Sigmoid colon (tissue), 7 donors: Measurements from ENCODE around the gene LGR5. TPM values are rescaled to one million over a fixed set of nuclear protein-coding genes. Genes with fewer than 3 reads are reported as not detected.

Source experiments
- DNase-seq: peaks from one replicate; pipeline ENCODE4 v3.0.0-alpha.2; 2019
- H3K27ac ChIP-seq, 4 donors: fragments of 200-600 bp; sonication (generic); one replicate each; pipeline ENCODE4 v1.5.1; 2016 to 2019; ENCODE audit warnings: mild to moderate bottlenecking in 1 of 4
- H3K27me3 ChIP-seq, 3 donors: fragments of 200-600 bp; sonication (generic); one replicate each; pipeline ENCODE4 v1.5.1; 2019; ENCODE audit warnings: mild to moderate bottlenecking in 1 of 3
- H3K36me3 ChIP-seq, 4 donors: fragments of 200-600 bp; sonication (generic); one replicate each; pipeline ENCODE4 v1.5.1; 2016 to 2019
- H3K4me1 ChIP-seq, 4 donors: fragments of 200-600 bp; sonication (generic); one replicate each; pipeline ENCODE4 v1.5.1; 2017 to 2019
- H3K4me3 ChIP-seq, 4 donors: fragments of 200-600 bp; sonication (generic); one replicate each; pipeline ENCODE4 v1.5.1; 2017 to 2019; ENCODE audit warnings: mild to moderate bottlenecking in 2 of 4, moderate library complexity in 1 of 4
- H3K9me3 ChIP-seq, 4 donors: fragments of 200-600 bp in 3 of 4; sonication (generic) in 3 of 4; one replicate each; pipeline versions ENCODE4 v1.5.1 to v1.6.1; 2013 to 2019
- EP300 ChIP-seq, 4 donors: sonication (generic); formaldehyde crosslinking; IDR thresholded peaks; one replicate each; pipeline ENCODE4 v1.6.1; 2017; ENCODE audit warnings: antibody characterized with exemption in 4 of 4
- POLR2A ChIP-seq, 2 donors: fragments of 450-650 bp; IDR thresholded peaks; one replicate each; pipeline ENCODE4 v1.6.1; 2016; ENCODE audit warnings: antibody characterized with exemption in 2 of 2, mild to moderate bottlenecking in 2 of 2, moderate library complexity in 2 of 2
- POLR2AphosphoS5 ChIP-seq, 4 donors: sonication (generic); formaldehyde crosslinking; IDR thresholded peaks; one replicate each; pipeline ENCODE4 v1.6.1; 2017; ENCODE audit warnings: antibody characterized with exemption in 4 of 4
- WGBS, 2 donors: extraction: QIAGEN DNeasy Blood & Tissue Kit; methylation state at CpG; one replicate each; pipeline ENCODE4 v1.1.7; 2013; 5-methylcytosine and 5-hydroxymethylcytosine counted together
- intact Hi-C: fragments of 100-400 bp; cut with DNase I; formaldehyde crosslinking; loops from one replicate; pipeline ENCODE4 v1.15.1; 2023
- polyA plus RNA-seq, 3 donors: library from polyadenylated mRNA; stranded (reverse); fragments of 200-250 nt; gene quantifications; one replicate each; pipeline ENCODE4 v1.2.3, GENCODE V29; 2013
- total RNA-seq, 4 donors: library from RNA; depleted of rRNA; stranded (reverse); fragments of >200 nt; gene quantifications; one replicate each; pipeline ENCODE4 v1.1.0, GENCODE V29; 2016
- TF ChIP-seq, protein P1 (sequence below), 4 experiments: fragments of 450-650 bp in 3 of 4; fragments of 200-600 bp in 1 of 4; IDR thresholded peaks; one replicate each; pipeline ENCODE4 v1.5.1; 2016 to 2019; ENCODE audit warnings: antibody characterized with exemption in 4 of 4, mild to moderate bottlenecking in 3 of 4, moderate library complexity in 2 of 4
- donor health status: healthy with polysubstance abuse.
- donor health status: Bipolar disorder and iron deficiency.
- donor health status: healthy.

Gene LGR5
- total and polyA plus RNA-seq, 7 donors = 0.23 to 3.4 (median 0.36) TPM; not detected in 4

DNA sequence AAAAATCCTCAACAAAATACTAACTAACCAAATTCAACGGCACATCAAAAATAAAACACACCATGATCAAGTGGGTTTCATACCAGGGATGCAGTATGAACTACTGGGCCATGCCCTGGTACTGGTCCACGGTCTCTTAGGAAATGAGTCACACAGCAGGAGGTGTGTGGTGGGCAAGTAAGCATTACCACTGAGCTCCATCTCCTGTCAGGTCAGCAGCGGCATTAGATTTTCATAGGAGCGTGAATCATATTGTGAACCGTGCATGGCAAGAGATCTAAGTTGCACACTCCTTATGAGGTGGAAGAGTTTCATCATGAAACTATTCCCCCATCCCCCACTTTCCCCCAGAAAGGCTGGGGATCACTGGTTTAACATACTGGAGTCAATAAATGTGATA, 6.7 kb upstream of the LGR5 start:
- no peaks in the 10 kb centered on the region for H3K36me3 ChIP-seq
- TF ChIP-seq, protein P1, sequence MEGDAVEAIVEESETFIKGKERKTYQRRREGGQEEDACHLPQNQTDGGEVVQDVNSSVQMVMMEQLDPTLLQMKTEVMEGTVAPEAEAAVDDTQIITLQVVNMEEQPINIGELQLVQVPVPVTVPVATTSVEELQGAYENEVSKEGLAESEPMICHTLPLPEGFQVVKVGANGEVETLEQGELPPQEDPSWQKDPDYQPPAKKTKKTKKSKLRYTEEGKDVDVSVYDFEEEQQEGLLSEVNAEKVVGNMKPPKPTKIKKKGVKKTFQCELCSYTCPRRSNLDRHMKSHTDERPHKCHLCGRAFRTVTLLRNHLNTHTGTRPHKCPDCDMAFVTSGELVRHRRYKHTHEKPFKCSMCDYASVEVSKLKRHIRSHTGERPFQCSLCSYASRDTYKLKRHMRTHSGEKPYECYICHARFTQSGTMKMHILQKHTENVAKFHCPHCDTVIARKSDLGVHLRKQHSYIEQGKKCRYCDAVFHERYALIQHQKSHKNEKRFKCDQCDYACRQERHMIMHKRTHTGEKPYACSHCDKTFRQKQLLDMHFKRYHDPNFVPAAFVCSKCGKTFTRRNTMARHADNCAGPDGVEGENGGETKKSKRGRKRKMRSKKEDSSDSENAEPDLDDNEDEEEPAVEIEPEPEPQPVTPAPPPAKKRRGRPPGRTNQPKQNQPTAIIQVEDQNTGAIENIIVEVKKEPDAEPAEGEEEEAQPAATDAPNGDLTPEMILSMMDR (IDR thresholded peaks at IDR 0.05) = no peak
- TF ChIP-seq POLR2A (IDR thresholded peaks at IDR 0.05) = no peak
- no peak for TF ChIP-seq EP300 (IDR thresholded peaks at IDR 0.05)
- no peak for TF ChIP-seq POLR2AphosphoS5 (IDR thresholded peaks at IDR 0.05)
- peaks cover 0 to 6% (median 0%) of the 10 kb centered on the region in 4 donors for H3K4me1 ChIP-seq
- peaks cover 0 to 9% (median 4%) of the 10 kb centered on the region in 4 donors for H3K9me3 ChIP-seq
- intact Hi-C loops = no loop called here
- no peak overlapping the region for H3K27ac ChIP-seq
- no peak overlapping the region for H3K4me3 ChIP-seq
- no peak for DNase-seq
- WGBS, 2 donors = 92 to 95% methylated on average over 5 of the region's 5 CpGs
- H3K27me3 ChIP-seq = peaks cover 0 to 20% (median 9%) of the 10 kb centered on the region in 3 donors

- Histone ChIP-seq H3K9me3 (peaks cover 0 to 9% (median 4%) of the 10 kb centered on the region in 4 donors), H3K27ac (no peak overlapping the region)
- intact Hi-C loops = no loop called here
These were observed 2.9 kb upstream of the LGR5 start for GRCh38 chr12:71436696-71437095.

DNA sequence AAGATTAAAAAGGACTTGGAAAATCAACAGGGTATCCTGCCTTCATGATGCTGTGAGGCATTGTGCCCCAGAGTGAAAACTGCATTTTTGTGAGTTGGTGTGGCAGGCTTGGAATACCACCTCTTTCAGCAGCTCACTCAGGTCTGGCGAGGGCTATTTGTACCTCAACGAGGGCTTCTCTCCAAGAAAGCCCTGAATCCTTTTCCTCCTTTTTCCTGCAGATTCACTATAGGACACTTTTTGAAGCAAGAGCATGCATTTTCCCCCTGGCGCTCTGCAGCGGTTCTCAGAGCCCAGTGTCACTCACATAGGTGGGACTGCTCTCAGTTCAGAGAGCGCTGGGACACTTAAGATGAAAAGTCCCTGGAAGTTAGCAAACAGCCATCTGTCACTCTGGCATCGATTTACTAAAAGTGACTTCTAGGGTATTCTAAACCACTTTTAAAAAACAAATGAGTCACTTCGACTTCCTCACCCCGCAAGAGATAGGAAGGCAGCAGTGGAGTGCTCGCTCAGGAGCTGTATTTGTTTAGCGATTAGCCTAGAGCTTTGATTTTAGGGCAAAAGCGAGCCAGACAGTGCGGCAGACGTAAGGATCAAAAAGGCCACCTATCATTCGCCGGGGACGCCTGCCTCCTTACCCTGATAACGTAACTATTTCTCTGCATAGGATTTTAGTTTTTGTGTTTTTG, 782 bp upstream of the LGR5 start:
- Histone ChIP-seq H3K4me3 (peak overlapping the region in 3 of 4 donors; percentile 39 to 50 (median 47)), H3K27ac (no peak overlapping the region), H3K9me3 (peaks cover 0 to 9% (median 4%) of the 10 kb centered on the region in 4 donors), H3K36me3 (no peaks in the 10 kb centered on the region), H3K4me1 (peaks cover 0 to 24% (median 21%) of the 10 kb centered on the region in 4 donors), H3K27me3 (peaks cover 11 to 77% (median 26%) of the 10 kb centered on the region in 3 donors)
- 1 to 6% methylated on average over 17 of the region's 17 CpGs for WGBS, 2 donors
- intact Hi-C loops = no loop called here
- DNase-seq = no peak
- no peak for TF ChIP-seq EP300 (IDR thresholded peaks at IDR 0.05)
- no peak for TF ChIP-seq POLR2A (IDR thresholded peaks at IDR 0.05)
- no peak for TF ChIP-seq POLR2AphosphoS5 (IDR thresholded peaks at IDR 0.05)
- TF ChIP-seq, protein P1 (IDR thresholded peaks at IDR 0.05) = no peak

More at GRCh38 chr12:71436696-71437095, 2.9 kb upstream of the LGR5 start:
- no peak for DNase-seq
- H3K4me1 ChIP-seq = peaks cover 0 to 24% (median 21%) of the 10 kb centered on the region in 4 donors
- no peaks in the 10 kb centered on the region for H3K36me3 ChIP-seq
- H3K4me3 ChIP-seq = no peak overlapping the region
- H3K27me3 ChIP-seq = peaks cover 11 to 57% (median 26%) of the 10 kb centered on the region in 3 donors
- TF ChIP-seq EP300 (IDR thresholded peaks at IDR 0.05) (no peak), POLR2AphosphoS5 (IDR thresholded peaks at IDR 0.05) (no peak), POLR2A (IDR thresholded peaks at IDR 0.05) (no peak)
- TF ChIP-seq, protein P1 (IDR thresholded peaks at IDR 0.05) = no peak

DNA sequence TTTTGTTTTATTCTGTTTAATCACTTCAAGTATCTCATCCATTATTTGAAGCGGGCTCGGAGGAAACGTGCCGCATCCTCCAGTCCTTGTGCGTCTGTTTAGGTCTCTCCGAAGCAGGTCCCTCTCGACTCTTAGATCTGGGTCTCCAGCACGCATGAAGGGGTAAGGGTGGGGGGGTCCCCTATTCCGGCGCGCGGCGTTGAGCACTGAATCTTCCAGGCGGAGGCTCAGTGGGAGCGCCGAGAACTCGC, 311 bp upstream of the LGR5 start:
- TF ChIP-seq, protein P1 (IDR thresholded peaks at IDR 0.05) = no peak
- TF ChIP-seq POLR2AphosphoS5 (IDR thresholded peaks at IDR 0.05) = no peak
- TF ChIP-seq POLR2A (IDR thresholded peaks at IDR 0.05) = no peak
- no peak for TF ChIP-seq EP300 (IDR thresholded peaks at IDR 0.05)
- Histone ChIP-seq H3K4me3 (peak overlapping the region; percentile 4 to 50 (median 43)), H3K27ac (no peak overlapping the region), H3K9me3 (peaks cover 0 to 9% (median 4%) of the 10 kb centered on the region in 4 donors), H3K36me3 (no peaks in the 10 kb centered on the region), H3K27me3 (peaks cover 11 to 82% (median 26%) of the 10 kb centered on the region in 3 donors), H3K4me1 (peaks cover 0 to 24% (median 21%) of the 10 kb centered on the region in 4 donors)
- intact Hi-C loops = no loop called here
- no peak for DNase-seq
- WGBS, 2 donors = 0% methylated on average over 17 of the region's 17 CpGs
